Frontal cortex (tissue), 4 donors: Measurements from ENCODE around the gene NGF. TPM values are rescaled to one million over a fixed set of nuclear protein-coding genes. Genes with fewer than 3 reads are reported as not detected.

Source experiments
- DNase-seq, 2 donors: peaks; one replicate each; pipeline ENCODE4 v3.0.0; 2012; ENCODE audit warnings: low spot score in 2 of 2
- FAIRE-seq: peaks from 2 replicates; lab custom pipeline; 2012; peaks lifted over from hg19 to GRCh38; lab: Jason Lieb, UNC
- total RNA-seq: library from RNA; depleted of rRNA; stranded (reverse); fragments of >200 nt; gene quantifications from one replicate; pipeline ENCODE4 v1.2.3, GENCODE V29; 2014
- donor health status: control.
- donor health status: control.
- donor health status: control.

Gene NGF
- total RNA-seq, 1 donor from 2014 or later: 0.82 TPM

DNA sequence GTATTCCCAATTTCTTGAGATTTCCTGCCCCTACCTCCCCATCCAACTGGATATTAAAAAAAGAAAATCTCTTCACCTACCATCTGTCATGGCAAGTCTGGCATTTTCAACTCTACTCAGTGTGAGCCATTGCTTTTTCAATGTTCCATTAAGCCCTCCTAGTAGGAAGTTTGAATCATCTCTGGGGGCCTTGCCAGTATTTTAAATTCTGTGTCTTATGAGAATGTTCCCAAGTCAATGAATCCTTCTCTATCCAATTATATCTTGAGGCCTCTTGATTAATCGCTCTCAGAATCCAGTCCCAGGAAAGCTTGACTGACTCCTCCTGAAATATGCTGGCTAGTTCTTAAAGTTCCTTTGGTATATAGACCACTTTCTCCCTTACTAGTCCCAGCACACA lies 91.5 kb downstream of the NGF start:
- DNase-seq: no peak
- no peak for FAIRE-seq

DNA sequence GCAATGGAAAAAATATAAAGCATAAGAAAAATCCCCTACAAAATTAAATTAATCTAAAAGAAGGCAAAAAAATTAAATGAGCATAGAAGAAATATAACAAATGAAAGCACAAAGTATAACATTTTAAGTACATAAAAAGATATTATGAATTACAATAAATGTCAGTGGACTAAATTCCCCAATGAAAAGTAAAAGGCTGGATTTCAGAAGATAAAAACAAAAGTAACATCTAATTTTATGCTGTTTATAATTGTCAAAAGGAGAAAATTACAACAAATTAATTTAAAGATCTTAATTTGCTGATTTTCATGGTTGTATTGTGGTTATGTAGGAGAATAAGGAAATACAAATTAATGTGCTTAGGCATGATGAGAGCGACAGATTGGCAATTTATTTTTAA lies 92.8 kb downstream of the NGF start:
- DNase-seq (no peak), FAIRE-seq (no peak)

DNA sequence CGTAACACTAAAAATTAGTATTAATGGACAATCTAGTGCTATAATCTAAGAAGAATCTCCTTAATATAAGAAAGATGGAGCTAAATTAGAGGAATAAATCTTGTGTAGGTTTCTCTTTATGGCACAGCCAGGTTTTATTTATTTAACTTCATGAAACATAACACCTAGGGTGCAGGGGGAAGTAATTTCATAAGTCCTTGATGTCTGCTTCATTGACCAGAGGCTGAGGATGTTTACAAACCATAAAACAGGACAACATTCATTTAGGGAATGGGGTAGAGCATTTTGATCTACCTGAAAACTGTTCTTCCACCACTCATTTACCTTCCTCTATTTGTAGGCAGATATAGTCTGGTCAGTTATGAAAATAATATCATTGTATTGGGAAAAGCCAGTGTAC lies 95.5 kb downstream of the NGF start:
- FAIRE-seq (no peak), DNase-seq (no peak)

DNA sequence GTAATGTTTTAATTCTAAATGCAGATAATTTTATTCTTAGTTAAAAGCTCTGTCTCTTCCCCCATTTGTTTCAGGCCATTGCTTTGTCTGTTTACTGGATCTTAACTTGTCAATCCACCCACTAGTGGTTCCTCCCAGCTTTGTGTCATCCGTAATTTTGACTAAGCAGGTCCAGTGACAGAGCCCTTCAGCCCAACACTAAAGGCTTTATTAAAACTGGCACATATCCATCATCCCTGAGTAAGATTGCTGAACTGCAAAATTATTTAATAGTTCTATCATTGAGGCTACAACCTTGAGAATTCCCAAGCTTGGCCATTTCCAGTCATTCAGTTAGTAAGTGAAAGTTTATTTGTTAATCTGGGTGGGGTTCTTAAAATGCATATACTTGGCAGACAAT lies 96.7 kb downstream of the NGF start:
- no peak for DNase-seq
- no peak for FAIRE-seq

DNA sequence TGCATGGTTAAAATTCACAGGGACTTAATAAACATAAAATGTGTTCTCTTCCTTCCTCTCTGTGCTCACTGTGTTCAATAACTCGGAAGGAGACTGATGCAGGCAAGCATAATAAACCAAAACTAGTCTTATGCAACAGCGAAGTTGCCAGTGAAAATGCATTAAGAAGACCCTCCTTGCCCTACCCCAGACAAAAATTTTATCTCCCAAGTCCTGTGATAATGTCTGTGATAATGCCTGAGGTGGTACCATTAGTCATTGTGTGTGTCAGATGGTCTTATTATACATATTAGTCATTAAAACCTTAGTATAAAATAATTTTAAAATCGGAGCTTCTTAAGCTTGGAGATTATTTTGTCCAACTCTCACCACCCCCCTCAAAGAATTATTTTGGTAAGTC lies 97.8 kb downstream of the NGF start:
- FAIRE-seq (no peak), DNase-seq (no peak)

DNA sequence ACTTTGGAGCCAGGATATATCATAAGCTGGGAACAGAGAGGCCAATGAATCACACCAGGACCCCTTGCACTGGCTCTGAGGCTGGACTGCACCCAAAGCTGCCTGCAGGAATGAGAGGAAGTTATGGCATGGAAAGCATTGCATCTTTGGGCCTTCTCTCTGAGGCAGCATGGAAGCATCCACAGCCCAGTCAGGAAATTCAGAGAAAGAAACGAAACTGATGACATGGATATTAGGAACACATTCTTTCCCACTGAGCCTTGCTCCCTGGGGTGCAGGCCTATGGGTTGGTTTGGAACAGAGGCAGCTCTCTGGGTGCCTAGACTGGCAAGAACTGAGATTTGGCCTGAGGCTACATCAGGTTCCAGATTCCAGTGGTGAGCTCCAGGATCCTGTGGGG lies 98.6 kb downstream of the NGF start:
- FAIRE-seq: no peak
- DNase-seq: no peak

GRCh38 chr1:115239148-115239422 lies 99.0 kb downstream of the NGF start:
- DNase-seq (no peak), FAIRE-seq (no peak)

GRCh38 chr1:115238336-115239147 lies 99.5 kb downstream of the NGF start:
- FAIRE-seq (no peak), DNase-seq (no peak)

GRCh38 chr1:115237507-115237906 lies 100.5 kb downstream of the NGF start:
- no peak for FAIRE-seq
- no peak for DNase-seq

DNA sequence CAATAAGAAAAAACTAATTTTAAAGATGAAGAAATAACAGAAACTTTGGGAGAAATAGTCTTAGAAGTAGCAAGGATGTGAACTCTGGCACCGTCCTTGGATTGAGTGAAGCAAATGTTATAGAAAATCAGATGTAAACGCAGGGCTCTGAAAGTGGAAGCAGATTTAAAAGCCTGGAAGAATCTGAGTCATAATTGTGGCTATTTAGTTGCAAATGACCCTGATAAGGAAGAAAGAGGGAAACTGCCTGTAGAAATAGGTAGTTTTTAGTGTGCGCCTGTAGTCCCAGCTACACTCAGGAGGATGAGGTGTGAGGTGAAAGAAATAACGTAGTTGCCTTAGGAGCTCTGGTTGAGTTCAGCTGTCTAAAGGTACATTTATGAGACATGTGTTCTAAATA lies 101.0 kb downstream of the NGF start:
- FAIRE-seq: no peak
- DNase-seq: no peak

Other genes starting within 250 kb of the NGF start
- 31.8 TPM for gene TSPAN2, start 248.7 kb downstream of the NGF start, total RNA-seq